Amniotic epithelial cell (primary cell): Measurements from ENCODE around the gene SLC26A11.
A peak's percentile ranks its signal among the peaks of the same experiment; 100 is the strongest.
"Not testable (repeated sequence)": the region's sequence is repeated elsewhere in the genome, so short reads cannot be mapped to it uniquely, and the experiment has no call there.

ENCODE experiments used
- DNase-seq: peaks from one replicate; pipeline ENCODE4 v3.0.0-alpha.2; 2010; ENCODE audit warnings: low read depth

SLC26A11 gene

DNA sequence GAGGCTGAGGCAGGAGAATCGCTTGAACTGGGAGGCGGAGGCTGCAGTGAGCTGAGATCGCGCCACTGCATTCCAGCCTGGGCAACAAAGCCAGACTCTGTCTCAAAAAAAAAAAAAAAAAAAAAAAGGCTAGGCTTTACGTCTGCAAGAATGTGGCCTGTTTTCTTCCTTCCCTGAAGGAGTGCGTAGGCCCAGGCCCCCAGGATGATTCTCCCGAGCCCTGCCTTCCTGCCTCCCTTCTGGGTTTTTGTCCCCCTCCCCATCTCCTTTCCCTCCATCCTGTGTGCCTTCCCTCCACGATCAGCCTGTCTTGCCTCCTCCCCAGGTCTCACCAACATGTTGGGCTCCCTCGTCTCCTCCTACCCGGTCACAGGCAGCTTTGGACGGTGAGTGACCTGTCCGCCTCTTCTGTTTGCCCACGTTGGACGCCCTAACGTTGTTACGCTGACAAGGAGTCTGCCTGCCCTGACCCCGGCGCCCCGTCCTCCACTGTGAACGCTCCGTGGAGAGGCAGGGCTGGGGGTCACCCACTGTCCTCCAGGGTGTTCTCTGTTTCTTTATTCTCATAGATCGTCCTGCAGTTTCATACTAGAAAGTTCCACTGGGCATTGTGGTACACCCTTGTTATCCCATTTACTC is 24.8 kb downstream of the SLC26A11 start:
- no peak for DNase-seq

DNA sequence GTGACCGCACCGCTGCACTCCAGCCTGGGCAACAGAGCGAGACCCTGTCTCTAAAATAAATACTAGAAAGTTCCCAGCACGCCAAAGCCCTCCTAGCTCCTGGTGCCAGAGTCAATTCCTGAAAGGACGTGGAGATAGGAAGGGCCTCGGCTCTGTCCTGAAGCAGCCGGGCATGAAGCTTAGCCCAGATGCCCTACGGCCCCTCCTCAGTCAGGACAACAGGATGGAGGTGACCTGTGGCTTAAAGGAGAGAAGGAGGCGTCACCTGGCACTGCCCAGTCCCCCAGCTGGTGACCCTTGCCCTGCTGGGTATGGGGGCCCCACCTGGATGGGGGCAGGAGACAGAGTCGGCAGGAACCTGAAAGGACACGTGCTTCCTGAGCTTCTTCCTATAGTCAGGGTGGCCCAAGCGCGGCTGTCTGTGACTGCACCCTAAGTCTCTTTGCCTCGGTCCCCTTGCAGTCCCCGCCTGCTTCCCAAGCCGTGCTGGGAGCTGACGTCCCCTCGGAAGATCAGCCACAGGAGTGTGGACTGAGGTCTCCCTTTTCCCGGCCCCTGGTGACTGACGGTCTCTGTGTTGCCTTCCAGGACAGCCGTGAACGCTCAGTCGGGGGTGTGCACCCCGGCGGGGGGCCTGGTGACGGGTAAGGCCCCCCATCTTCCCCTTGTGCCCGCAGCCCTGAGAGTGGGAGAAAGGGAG is 25.5 kb downstream of the SLC26A11 start:
- no peak for DNase-seq

DNA sequence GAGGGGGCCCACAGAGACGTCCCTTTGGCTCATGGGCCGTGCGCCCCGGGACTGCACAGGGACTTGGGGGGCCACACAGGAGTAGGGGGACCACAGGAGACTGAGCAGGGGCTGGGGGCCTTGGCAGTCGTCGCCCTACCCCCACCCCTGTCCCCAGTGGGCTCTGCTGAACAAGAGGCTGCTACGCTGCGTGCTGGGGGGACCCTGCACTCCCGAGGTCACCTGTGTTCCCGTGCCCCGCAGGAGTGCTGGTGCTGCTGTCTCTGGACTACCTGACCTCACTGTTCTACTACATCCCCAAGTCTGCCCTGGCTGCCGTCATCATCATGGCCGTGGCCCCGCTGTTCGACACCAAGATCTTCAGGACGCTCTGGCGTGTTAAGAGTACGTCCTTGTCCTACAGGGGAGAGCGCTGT is 26.0 kb downstream of the SLC26A11 start:
- no peak for DNase-seq

DNA sequence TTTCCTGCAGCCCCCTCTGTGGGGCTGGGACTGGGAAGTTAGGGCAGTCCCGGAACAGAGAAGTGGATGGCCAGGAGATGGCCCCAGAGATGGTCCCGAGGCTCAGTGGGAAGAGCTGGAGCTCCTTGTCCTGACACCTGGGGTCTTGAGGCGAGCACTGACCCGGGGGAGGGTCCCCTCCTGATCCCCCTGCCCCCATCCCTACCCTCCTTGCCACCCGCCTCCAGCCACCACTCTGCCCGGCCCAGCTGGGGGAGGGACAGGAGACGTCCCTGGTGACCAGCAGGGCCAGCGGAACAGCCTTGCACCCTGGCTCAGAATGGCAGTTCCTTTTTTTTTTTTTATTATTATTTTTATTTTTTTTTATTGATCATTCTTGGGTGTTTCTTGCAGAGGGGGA is 26.5 kb downstream of the SLC26A11 start:
- no peak for DNase-seq

DNA sequence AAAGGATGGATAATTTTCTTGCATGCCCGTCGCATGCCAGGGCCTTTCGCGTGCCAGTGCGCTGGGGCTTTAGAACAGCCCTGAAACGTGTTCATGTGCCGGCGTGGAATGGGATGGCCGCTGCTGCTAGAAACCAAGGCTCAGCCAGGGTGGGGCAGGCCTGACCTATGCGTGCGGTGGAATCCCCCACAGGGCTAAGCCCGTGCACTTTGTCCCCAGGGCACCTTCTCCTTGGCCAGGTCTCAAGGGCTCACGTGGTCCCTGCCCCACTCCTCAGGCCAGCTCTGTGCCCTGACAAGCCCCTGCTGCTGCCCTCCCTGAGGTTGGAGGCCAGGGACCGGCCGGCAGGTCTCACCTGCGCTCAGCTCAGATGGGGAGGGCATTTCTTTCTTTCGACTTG is 27.3 kb downstream of the SLC26A11 start:
- no peak for DNase-seq

DNA sequence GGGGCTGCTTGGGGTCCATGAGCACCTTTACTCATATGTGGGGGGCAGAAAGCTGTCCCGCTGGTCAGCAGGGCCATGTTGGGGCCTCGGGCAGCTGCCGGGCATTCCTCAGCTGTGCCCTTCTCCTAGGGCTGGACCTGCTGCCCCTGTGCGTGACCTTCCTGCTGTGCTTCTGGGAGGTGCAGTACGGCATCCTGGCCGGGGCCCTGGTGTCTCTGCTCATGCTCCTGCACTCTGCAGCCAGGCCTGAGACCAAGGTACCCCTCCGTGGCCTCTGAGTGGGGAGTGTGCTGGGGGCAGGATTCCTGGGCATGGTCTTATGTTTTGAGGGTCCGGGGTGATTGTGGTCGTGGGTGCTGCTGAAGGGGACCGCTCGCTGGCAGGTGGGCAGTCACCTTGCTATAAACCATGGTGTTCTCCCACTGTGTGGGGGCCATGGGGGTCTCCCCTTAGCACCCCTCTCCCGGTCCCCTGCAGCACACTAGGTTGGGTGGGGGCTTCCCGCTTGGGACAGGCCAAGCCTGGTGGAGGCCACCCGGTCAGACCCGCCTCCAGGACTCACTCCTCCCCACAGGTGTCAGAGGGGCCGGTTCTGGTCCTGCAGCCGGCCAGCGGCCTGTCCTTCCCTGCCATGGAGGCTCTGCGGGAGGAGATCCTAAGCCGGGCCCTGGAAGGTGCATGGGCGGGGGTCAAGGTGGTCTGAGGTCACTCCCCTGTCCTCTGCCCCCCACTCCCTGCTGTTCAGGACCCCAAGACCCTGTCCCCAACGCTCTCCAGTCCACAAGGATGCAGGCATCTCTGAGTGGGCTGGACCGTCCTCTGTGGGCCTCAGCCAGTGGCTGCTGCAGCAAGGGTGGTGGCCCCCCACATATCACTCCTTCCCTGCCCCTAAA is 28.0 kb downstream of the SLC26A11 start:
- no peak for DNase-seq

DNA sequence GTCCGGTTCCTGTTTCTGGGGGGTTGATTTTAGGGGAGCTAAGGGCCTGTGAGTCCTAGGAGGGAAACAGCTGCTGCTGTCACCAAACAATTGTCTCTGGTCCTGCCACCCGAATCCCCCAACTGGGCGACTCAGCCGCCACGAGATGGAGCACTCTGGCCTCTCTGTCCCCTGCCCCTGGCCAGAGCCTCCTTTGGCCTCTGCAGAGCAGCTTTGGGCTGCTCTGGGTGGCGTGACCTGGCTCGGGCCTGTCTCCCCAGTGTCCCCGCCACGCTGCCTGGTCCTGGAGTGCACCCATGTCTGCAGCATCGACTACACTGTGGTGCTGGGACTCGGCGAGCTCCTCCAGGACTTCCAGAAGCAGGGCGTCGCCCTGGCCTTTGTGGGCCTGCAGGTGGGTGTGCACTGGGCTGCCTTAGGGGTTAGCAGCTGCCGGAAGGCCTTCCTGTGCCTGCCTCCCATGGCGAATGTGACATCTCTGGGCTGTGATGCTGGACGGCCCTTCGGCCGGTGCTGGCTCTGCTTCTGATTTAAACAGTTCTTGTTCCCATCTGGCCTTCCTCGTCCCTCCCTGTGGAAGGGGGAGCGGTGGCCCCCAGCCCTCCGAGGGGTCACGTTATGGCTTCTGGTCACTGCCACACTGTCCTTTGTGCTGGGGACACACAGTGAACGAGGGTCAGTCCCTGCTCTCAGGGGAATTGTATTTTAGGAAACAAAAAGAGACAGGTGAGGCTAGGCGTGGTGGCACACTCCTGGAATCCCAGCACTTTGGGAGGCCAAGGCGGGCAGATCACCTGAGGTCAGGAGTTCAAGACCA is 28.9 kb downstream of the SLC26A11 start:
- DNase-seq: no peak

DNA sequence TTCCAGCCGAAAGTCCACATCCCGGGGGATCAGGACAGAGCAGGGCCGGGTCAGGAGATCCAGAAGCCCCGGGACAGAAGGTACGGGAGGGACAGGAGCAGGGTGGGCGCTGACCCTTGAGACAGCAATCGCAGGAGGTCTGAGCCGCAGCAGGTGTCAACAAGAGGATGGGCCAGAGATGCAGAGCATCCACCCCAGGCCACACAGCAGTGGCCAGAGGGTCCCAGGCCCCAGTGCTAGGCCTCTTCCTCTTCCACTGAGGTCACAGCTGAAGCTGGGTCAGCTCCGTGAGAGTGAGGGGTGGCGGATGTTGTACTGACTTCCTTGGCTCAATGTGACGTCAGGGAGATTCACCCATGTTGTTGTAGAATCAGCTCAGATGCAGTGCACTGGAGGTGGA is 31.7 kb downstream of the SLC26A11 start:
- DNase-seq: no peak

DNA sequence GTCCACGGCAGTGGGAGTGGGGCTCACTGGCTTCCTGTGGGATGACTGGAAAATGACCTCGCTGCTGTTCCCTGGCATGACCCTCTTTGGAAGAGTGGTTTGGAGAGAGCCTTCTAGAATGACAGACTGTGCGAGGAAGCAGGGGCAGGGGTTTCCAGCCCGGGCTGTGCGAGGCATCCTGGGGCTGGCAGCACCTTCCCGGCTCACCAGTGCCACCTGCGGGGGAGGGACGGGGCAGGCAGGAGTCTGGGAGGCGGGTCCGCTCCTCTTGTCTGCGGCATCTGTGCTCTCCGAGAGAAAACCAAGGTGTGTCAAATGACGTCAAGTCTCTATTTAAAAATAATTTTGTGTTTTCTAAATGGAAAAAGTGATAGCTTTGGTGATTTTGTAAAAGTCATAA is 32.6 kb downstream of the SLC26A11 start:
- no peak for DNase-seq

DNA sequence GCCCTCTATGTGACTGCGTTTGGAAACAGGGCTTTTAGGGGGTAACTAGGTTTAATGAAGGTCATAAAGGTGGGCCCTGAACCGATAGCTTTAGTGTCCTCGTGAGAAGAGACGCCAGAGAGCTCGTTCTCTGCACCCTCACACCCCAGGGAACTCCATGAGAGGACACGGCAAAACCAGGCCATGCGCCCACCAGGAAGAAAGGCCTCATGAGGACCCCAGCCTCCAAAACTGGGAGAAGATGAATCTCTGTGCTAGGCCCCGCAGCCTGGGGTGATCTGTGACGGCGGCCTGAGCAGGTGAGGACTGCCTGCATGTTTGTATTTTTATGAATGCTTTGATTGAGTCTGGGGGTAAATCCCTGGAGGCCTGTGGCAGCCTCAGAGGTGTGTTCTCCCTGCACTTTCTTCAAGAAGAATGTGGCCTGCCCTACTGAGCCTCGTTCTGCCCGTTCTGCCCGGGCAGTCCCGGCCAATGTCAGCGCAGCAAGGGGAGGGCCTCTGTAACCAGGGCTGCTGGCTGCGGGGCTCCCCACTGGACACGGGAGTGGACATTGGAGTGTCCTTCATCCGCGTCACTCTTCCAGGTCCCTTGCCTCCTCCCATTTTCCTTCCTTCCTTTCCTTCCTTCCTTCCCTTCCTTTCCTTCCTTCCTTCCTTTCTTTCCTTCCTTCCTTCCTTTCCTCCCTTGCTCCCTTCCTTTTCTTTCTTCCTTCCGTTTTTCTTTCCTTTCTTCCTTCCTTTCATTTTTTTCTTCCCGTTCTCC is 33.6 kb downstream of the SLC26A11 start:
- DNase-seq: no peak

DNA sequence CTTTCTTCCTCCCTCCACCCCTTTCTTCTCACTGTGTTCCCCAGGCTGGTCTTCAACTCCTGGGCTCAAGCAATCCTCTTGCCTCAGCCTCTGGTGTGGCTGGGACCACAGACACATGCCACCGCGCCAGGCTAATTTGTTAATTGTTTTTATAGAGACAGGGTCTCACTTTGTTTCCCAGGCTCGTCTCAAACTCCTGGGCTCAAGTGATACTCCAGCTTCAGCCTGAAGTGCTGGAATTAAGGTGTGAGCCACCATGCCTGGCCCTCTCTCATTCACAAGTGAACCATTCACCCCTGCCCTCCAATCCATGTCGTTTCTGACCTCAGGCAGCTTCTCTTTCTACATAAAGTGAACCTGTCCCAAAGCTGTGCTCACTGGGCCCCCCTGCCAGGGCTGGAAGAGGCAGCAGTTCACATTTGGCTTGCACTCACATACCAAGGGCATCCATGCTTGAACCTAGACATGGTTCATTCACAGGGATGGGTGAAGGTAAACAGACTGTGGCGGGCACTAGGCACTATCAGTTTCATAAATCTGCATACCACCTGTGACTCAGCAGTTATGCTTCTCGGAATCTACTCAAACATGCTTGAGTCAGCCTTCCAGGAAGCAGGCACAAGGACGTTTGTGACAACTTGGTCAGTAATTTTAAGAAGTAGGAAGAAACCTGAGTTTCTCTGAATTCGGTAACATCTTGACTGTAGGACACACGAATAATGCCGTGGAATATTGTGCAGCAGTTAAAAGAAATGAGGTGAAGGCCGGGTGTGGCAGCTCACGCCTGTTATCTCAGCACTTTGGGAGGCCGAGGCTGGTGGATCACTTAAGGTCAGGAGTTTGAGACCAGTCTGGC is 34.4 kb downstream of the SLC26A11 start:
- DNase-seq: peak; percentile 94

DNA sequence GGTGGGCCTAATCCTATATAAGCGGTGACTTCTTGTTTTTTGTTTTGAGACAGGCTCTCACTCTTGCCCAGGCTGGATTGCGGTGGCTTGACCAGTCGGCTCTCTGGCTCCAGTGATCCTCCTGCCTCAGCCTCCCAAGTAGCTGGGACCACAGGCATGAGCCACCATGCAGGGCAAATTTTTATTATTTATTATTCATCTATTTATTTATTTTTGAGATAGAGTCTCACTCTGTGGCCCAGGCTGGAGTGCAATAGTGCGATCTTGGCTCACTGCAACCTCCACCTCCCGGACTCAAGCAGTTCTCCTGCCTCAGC is 35.8 kb downstream of the SLC26A11 start:
- no peak for DNase-seq

DNA sequence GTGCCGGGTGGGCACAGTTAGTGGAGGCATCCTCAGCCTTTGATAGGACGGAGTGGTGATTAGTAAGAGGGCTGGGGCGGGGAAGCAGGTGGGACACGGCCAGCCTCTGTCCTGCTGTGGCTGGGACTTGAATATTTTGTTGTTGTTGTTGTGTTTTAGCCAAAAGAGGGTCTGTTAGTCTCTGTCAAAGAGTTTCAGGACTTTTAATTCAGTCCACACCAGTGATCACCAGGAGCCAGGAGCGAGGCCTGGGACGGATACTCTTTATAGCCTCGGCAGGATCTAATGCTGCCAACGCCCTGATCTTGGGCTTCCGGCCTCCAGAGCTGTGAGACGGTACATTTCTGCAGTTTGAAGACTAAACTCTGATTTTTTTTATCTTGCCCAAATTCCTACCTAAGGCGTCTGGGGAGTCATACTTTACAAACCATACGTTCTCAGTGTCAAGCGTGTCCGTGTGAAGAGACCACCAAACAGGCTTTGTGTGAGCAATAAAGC is 37.5 kb downstream of the SLC26A11 start:
- no peak for DNase-seq

DNA sequence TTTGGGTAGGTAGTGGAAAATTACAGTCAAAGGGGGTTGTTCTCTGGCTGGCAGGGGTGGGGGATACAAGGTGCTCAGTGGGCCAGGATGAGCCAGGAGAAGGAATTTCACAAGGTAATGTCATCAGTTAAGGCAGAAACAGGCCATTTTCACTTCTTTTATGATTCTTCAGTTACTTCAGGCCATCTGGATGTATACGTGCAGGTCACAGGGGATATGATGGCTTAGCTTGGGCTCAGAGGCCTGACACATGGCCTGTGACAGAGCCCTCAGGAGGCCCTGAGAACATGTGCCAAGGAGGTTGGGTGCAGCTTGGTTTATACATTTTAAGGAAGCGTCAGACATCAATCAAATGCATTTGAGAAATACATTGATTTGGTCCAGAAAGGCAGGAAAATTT is 38.1 kb downstream of the SLC26A11 start:
- not testable (repeated sequence) for DNase-seq

DNA sequence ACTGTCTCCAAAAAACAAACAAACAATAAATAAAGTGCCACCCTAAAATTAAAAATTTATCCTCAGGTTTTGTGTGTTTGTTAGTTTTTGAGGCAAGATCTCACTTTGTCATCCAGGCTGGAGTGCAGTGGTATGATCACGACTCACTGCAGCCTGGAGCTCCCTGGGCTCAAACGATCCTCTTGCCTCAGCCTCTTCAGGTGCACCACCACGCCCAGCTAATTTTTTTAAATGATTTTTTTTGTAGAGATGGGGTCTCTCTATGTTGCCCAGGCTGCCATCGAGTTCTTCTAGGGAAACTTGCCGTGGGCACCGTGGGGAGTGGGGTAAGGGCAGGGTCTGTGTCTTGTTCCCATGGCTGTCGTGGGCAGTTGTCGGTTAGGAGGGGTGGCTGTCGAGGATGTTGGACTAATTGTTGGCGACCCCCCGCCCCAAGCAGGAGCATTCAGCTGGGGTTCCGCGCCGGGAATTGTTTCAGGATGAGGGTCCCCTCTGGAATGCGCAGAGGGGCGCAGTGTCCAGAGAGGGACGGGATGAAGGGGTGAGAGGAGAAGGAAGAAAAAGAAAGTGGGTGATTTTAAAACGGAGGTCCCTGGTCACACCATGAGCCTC is 39.3 kb downstream of the SLC26A11 start:
- DNase-seq: no peak

DNA sequence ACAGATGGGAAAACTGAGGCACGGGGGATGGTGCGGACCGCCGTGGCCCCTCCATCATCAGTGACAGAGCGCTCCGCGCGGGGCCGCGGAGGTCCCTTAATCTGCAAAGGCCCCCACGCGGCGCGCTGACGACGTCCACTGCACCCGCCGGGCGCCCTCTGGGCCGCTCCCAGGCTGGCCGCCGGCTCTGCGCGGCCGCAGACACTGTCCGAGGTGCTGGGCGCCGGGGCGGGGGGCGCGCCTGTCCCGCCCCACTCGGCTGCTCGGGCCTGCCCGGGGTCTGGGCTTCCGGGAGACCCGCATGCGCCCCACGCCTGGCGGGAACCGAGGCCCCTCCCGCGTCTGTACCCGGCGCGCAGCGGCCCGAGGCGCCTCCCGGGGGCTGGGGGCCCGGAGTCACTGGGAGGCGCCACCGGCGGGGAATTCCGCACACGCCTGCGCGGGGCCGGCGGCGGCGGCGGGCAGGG is 39.9 kb downstream of the SLC26A11 start:
- peak; percentile 61 for DNase-seq

DNA sequence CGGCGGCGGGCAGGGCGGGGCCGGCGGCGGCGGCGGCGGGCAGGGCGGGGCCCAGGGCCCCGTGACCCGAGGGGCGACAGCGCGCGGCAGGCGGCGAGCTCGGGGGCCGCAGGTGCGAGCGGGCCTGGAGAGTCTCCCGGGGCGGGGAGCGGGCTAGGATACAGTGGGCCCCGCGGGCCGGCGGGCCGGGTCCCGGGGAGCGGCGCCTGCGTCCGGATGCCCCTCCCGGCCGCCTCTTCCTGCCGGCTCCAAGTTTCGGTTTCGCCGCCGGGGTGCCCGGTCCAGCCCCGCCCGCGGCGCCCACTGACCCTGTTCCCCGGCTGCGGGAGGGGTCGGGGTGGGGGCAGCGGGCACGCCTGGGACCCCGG is 40.5 kb downstream of the SLC26A11 start, which contains the start of gene RNF213:
Gene RNF213, plus strand, starts transcription at position 62 of the 368 bp plus-strand sequence. CDS start 2,830 bp downstream, outside the sequence.
- no peak for DNase-seq

DNA sequence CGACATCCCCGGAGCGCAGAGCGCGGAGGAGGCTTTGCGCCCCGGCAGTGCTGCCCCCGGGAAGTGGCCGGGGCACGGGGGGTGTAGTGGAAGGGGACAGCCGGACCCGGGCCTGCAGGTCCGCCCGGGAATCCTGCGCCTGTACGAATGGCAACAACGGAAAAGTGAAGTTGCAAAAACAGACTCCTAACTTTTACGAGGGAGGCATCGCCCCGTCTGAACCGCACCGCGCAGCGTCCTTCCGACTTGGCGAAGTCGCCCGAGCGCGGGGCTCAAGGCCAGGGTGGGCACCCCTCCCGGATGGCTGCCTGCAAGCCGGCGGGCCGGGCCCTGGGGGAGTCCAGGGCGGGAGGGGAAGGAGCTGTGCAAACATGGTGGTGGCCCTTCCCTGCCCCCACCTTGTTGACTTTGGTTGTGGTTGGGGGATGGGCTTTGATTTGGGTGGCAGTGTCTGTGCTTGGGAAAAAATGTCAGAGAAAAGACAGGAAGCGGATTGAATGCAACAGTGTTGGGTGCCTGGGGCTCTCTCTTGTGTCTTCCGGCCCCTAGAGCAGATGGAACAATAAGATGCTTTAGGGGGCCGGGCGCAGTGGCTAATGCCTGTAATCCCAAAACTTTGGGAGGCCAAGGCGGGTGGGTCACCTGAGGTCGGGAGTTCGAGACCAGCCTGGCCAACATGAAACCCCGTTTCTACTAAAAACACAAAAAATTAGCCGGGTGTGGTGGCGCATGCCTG is 41.1 kb downstream of the SLC26A11 start:
- DNase-seq: peak; percentile 52

DNA sequence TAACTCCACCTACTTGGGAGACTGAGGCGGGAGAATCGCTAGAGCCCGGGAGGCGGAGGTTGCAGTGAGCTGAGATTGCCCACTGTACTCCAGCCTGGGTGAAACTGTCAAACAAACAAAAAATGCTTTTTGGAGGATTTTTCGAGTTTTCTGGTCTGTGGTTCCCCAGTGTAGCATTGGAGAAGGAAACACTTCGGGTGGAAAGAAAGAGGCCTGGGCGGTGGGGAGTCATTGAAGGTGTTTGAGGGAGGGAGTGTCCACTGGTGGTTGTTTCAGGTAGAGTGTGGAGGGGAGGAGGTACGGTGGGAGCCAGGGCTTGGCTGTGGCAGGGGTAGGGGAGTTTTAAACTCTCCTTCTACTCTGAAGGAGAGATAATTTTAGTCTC is 41.7 kb downstream of the SLC26A11 start:
- no peak for DNase-seq
